ENCODE data around the gene CACNA1C.

Gene CACNA1C

GRCh38 chr12:2641761-2642160 is 589.0 kb downstream of the CACNA1C start:
- DNase-seq = no peak
- Histone ChIP-seq H3K27me3 (ENCODE audit: insufficient read depth, low read length, poor library complexity) (peaks cover 45% of the 10 kb centered on the region), H3K9ac (ENCODE audit: low read depth, low read length) (no peak overlapping the region), H3K36me3 (ENCODE audit: insufficient read depth, low read length) (no peaks in the 10 kb centered on the region), H2AFZ (ENCODE audit: low read depth, low read length) (no peak overlapping the region), H3K4me1 (ENCODE audit: insufficient read depth, low read length) (no peaks in the 10 kb centered on the region), H3K4me2 (ENCODE audit: insufficient read depth, low read length) (no peak overlapping the region), H3K79me2 (ENCODE audit: insufficient read depth, low read length) (no peaks in the 10 kb centered on the region), H3K9me3 (ENCODE audit: insufficient read depth, low read length, severe bottlenecking) (no peaks in the 10 kb centered on the region), H3K4me3 (ENCODE audit: low read depth in 1 of 2, low read length in 2 of 2) (no peak overlapping the region), H4K20me1 (ENCODE audit: insufficient read depth, low read length) (0 out of 2 replicates have a peak, but pooled peaks cover 5% of the 10 kb centered on the region), H3K27ac (ENCODE audit: low read length) (no peak overlapping the region)
- ATAC-seq (ENCODE audit: insufficient read depth, low read depth) = no peak
- TF ChIP-seq CTCF (IDR thresholded peaks at IDR 0.05; ENCODE audit: borderline replicate concordance, extremely low read depth, low read length, poor library complexity, severe bottlenecking) = no peak
- TF ChIP-seq EZH2 (IDR thresholded peaks at IDR 0.05; ENCODE audit: borderline replicate concordance, low read depth, low read length, severe bottlenecking) = no peak

GRCh38 chr12:2642176-2642892 is 589.5 kb downstream of the CACNA1C start:
- H3K27me3 ChIP-seq (ENCODE audit: insufficient read depth, low read length, poor library complexity) = peaks cover 40% of the 10 kb centered on the region
- H3K4me1 ChIP-seq (ENCODE audit: insufficient read depth, low read length) = no peaks in the 10 kb centered on the region
- no peak for TF ChIP-seq CTCF (IDR thresholded peaks at IDR 0.05; ENCODE audit: borderline replicate concordance, extremely low read depth, low read length, poor library complexity, severe bottlenecking)
- TF ChIP-seq EZH2 (IDR thresholded peaks at IDR 0.05; ENCODE audit: borderline replicate concordance, low read depth, low read length, severe bottlenecking) = no peak

GRCh38 chr12:2642896-2643425 is 590.2 kb downstream of the CACNA1C start:
- no peak overlapping the region for H3K27ac ChIP-seq (ENCODE audit: low read length)
- no peak for TF ChIP-seq EZH2 (IDR thresholded peaks at IDR 0.05; ENCODE audit: borderline replicate concordance, low read depth, low read length, severe bottlenecking)
- no peak for TF ChIP-seq CTCF (IDR thresholded peaks at IDR 0.05; ENCODE audit: borderline replicate concordance, extremely low read depth, low read length, poor library complexity, severe bottlenecking)
- 0 out of 2 replicates have a peak, but pooled peaks cover 4% of the 10 kb centered on the region for H4K20me1 ChIP-seq (ENCODE audit: insufficient read depth, low read length)
- no peak overlapping the region for H2AFZ ChIP-seq (ENCODE audit: low read depth, low read length)
- no peaks in the 10 kb centered on the region for H3K79me2 ChIP-seq (ENCODE audit: insufficient read depth, low read length)
- no peak overlapping the region for H3K4me2 ChIP-seq (ENCODE audit: insufficient read depth, low read length)
- no peaks in the 10 kb centered on the region for H3K9me3 ChIP-seq (ENCODE audit: insufficient read depth, low read length, severe bottlenecking)
- H3K4me1 ChIP-seq (ENCODE audit: insufficient read depth, low read length) = no peaks in the 10 kb centered on the region
- no peaks in the 10 kb centered on the region for H3K36me3 ChIP-seq (ENCODE audit: insufficient read depth, low read length)
- no peak overlapping the region for H3K9ac ChIP-seq (ENCODE audit: low read depth, low read length)
- DNase-seq = no peak
- no peak overlapping the region for H3K4me3 ChIP-seq (ENCODE audit: low read depth in 1 of 2, low read length in 2 of 2)
- peaks cover 37% of the 10 kb centered on the region for H3K27me3 ChIP-seq (ENCODE audit: insufficient read depth, low read length, poor library complexity)
- no peak for ATAC-seq (ENCODE audit: insufficient read depth, low read depth)

More at GRCh38 chr12:2642176-2642892, 589.5 kb downstream of the CACNA1C start:
- no peak for ATAC-seq (ENCODE audit: insufficient read depth, low read depth)
- H3K27ac ChIP-seq (ENCODE audit: low read length) = no peak overlapping the region
- H3K79me2 ChIP-seq (ENCODE audit: insufficient read depth, low read length) = no peaks in the 10 kb centered on the region
- H3K36me3 ChIP-seq (ENCODE audit: insufficient read depth, low read length) = no peaks in the 10 kb centered on the region
- no peak overlapping the region for H3K4me3 ChIP-seq (ENCODE audit: low read depth in 1 of 2, low read length in 2 of 2)
- no peak for DNase-seq
- H3K9ac ChIP-seq (ENCODE audit: low read depth, low read length) = no peak overlapping the region
- no peaks in the 10 kb centered on the region for H3K9me3 ChIP-seq (ENCODE audit: insufficient read depth, low read length, severe bottlenecking)
- H2AFZ ChIP-seq (ENCODE audit: low read depth, low read length) = no peak overlapping the region
- H3K4me2 ChIP-seq (ENCODE audit: insufficient read depth, low read length) = no peak overlapping the region
- H4K20me1 ChIP-seq (ENCODE audit: insufficient read depth, low read length) = 0 out of 2 replicates have a peak, but pooled peaks cover 4% of the 10 kb centered on the region

All from DND-41 (cell line).